OCI-LY1 (cell line): ENCODE data around the gene SDK2.
"Not testable (repeated sequence)": the region's sequence is repeated elsewhere in the genome, so short reads cannot be mapped to it uniquely, and the experiment has no call there.

Experiments
- H2AFZ ChIP-seq: fragments of 200-600 bp; sonication (generic), shearing (Covaris generic); 2 replicates; pipeline ENCODE4 v1.6.0; 2014; ENCODE audit warnings: antibody characterized with exemption, mild to moderate bottlenecking, low read length
- H3F3A ChIP-seq: fragments of 200-600 bp; sonication (generic), shearing (Covaris generic); 2 replicates; pipeline ENCODE4 v1.6.0; 2014; ENCODE audit warnings: mild to moderate bottlenecking, antibody characterized with exemption, low read length, moderate library complexity; ENCODE audit not compliant: insufficient read depth
- H3K27ac ChIP-seq: fragments of 200-600 bp; sonication (generic); 2 replicates; pipeline ENCODE4 v1.5.1; 2014; ENCODE audit warnings: low read length, mixed run types, mild to moderate bottlenecking, low read depth; ENCODE audit not compliant: poor library complexity, severe bottlenecking
- H3K27me3 ChIP-seq: fragments of 200-600 bp; sonication (generic); 2 replicates; pipeline ENCODE4 v1.6.0; 2014; ENCODE audit warnings: antibody characterized with exemption, mild to moderate bottlenecking, low read length, moderate library complexity; ENCODE audit not compliant: insufficient read depth
- H3K36me3 ChIP-seq: fragments of 200-600 bp; sonication (generic); 2 replicates; pipeline ENCODE4 v1.6.1; 2014; ENCODE audit warnings: mild to moderate bottlenecking, antibody characterized with exemption, low read length, moderate library complexity, mixed read lengths; ENCODE audit not compliant: insufficient read depth
- H3K4me1 ChIP-seq: fragments of 200-600 bp; sonication (generic); 2 replicates; pipeline ENCODE4 v1.5.1; 2014; ENCODE audit warnings: mild to moderate bottlenecking, low read length, moderate library complexity; ENCODE audit not compliant: insufficient read depth, severe bottlenecking
- H3K4me2 ChIP-seq: fragments of 200-600 bp; sonication (generic), shearing (Covaris generic); 2 replicates; pipeline ENCODE4 v1.6.1; 2014; ENCODE audit warnings: low read length
- H3K4me3 ChIP-seq: fragments of 200-600 bp; sonication (generic); 2 replicates; pipeline ENCODE4 v1.5.1; 2014; ENCODE audit warnings: low read length, low read depth, mild to moderate bottlenecking, mixed read lengths; ENCODE audit not compliant: poor library complexity, severe bottlenecking
- H3K79me2 ChIP-seq: fragments of 200-600 bp; shearing (Covaris generic); 2 replicates; pipeline ENCODE4 v1.6.1; 2016; ENCODE audit warnings: mixed run types, low read length, mixed read lengths; ENCODE audit not compliant: insufficient read depth
- H3K9ac ChIP-seq: fragments of 200-600 bp; sonication (generic), shearing (Covaris generic); 2 replicates; pipeline ENCODE4 v1.6.1; 2014; ENCODE audit warnings: mild to moderate bottlenecking, low read length, mixed read lengths
- H3K9me2 ChIP-seq: fragments of 200-600 bp; sonication (generic), shearing (Covaris generic); 2 replicates; pipeline ENCODE4 v1.6.1; 2014; ENCODE audit warnings: low read depth, mild to moderate bottlenecking, low read length, mixed read lengths
- H3K9me3 ChIP-seq: fragments of 200-600 bp; shearing (Covaris generic); 2 replicates; pipeline ENCODE4 v1.6.1; 2014; ENCODE audit warnings: low read length, mixed read lengths
- H4K20me1 ChIP-seq: fragments of 200-600 bp; sonication (generic), shearing (Covaris generic); 2 replicates; pipeline ENCODE4 v1.6.0; 2016; ENCODE audit warnings: mild to moderate bottlenecking, low read length; ENCODE audit not compliant: insufficient read depth
- EZH2 ChIP-seq: fragments of 200-600 bp; sonication (generic), shearing (Covaris generic); IDR thresholded peaks from 2 replicates; pipeline ENCODE4 v1.8.0; 2017; ENCODE audit warnings: borderline replicate concordance, mixed run types, mild to moderate bottlenecking, antibody characterized with exemption, low read length, moderate library complexity, mixed read lengths
- TF ChIP-seq, protein P1 (sequence below): fragments of 200-600 bp; sonication (generic), shearing (Covaris generic); IDR thresholded peaks from 2 replicates; pipeline ENCODE4 v1.5.1; 2017; ENCODE audit warnings: mild to moderate bottlenecking, antibody characterized with exemption, low read length, moderate library complexity, mixed read lengths

The SDK2 gene

DNA sequence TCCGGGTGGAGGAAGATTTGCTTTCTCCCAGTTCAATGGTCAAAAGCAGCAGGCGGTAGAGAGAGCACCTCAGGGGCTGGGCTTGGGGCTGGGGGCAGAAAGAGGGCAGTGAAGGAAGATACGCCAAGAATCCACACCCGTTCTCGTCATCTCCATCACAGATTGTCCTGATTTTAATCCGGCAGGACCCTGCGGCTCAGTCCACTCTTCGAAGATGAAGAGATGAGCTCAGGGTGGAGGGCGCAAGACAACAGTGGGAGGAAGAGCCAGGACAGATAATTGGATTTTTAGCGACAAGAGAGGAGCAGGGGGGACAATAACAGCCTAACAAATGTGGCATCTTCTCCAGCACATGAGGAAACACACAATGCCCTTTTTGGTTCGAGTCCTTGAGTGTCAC, 165.9 kb downstream of the SDK2 start:
- TF ChIP-seq, protein P1, sequence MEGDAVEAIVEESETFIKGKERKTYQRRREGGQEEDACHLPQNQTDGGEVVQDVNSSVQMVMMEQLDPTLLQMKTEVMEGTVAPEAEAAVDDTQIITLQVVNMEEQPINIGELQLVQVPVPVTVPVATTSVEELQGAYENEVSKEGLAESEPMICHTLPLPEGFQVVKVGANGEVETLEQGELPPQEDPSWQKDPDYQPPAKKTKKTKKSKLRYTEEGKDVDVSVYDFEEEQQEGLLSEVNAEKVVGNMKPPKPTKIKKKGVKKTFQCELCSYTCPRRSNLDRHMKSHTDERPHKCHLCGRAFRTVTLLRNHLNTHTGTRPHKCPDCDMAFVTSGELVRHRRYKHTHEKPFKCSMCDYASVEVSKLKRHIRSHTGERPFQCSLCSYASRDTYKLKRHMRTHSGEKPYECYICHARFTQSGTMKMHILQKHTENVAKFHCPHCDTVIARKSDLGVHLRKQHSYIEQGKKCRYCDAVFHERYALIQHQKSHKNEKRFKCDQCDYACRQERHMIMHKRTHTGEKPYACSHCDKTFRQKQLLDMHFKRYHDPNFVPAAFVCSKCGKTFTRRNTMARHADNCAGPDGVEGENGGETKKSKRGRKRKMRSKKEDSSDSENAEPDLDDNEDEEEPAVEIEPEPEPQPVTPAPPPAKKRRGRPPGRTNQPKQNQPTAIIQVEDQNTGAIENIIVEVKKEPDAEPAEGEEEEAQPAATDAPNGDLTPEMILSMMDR: no peak
- no peak for TF ChIP-seq EZH2
- H3K27me3 ChIP-seq: no peaks in the 10 kb centered on the region

GRCh38 chr17:73476890-73477350, 167.3 kb downstream of the SDK2 start:
- H3K79me2 ChIP-seq: no peaks in the 10 kb centered on the region
- no peak overlapping the region for H2AFZ ChIP-seq
- no peaks in the 10 kb centered on the region for H3K4me1 ChIP-seq
- no peak overlapping the region for H3K4me3 ChIP-seq
- H3K9me3 ChIP-seq: no peaks in the 10 kb centered on the region
- H3K9ac ChIP-seq: no peak overlapping the region
- no peaks in the 10 kb centered on the region for H3F3A ChIP-seq
- no peak overlapping the region for H3K4me2 ChIP-seq
- no peaks in the 10 kb centered on the region for H4K20me1 ChIP-seq
- no peaks in the 10 kb centered on the region for H3K9me2 ChIP-seq
- H3K27ac ChIP-seq: no peak overlapping the region
- H3K27me3 ChIP-seq: no peaks in the 10 kb centered on the region; the same call in 1 of the 2 replicates
- TF ChIP-seq EZH2: no peak
- H3K36me3 ChIP-seq: no peaks in the 10 kb centered on the region

More for the DNA sequence above, 165.9 kb downstream of the SDK2 start:
- no peak overlapping the region for H3K4me3 ChIP-seq
- no peak overlapping the region for H3K27ac ChIP-seq
- no peaks in the 10 kb centered on the region for H3K36me3 ChIP-seq
- no peak overlapping the region for H2AFZ ChIP-seq
- H3K9me2 ChIP-seq: no peaks in the 10 kb centered on the region
- H3K4me1 ChIP-seq: no peaks in the 10 kb centered on the region
- H3K4me2 ChIP-seq: no peak overlapping the region
- no peaks in the 10 kb centered on the region for H3K79me2 ChIP-seq
- H3F3A ChIP-seq: no peaks in the 10 kb centered on the region
- no peaks in the 10 kb centered on the region for H4K20me1 ChIP-seq
- no peak overlapping the region for H3K9ac ChIP-seq
- H3K9me3 ChIP-seq: no peaks in the 10 kb centered on the region

- TF ChIP-seq, protein P1: no peak
- no peak for TF ChIP-seq EZH2
These were observed 169.8 kb downstream of the SDK2 start for GRCh38 chr17:73474370-73474988.

GRCh38 chr17:73472715-73473114, 171.5 kb downstream of the SDK2 start:
- H4K20me1 ChIP-seq, H3K4me1 ChIP-seq, H3K4me3 ChIP-seq, H3K9me3 ChIP-seq, H3K9ac ChIP-seq, H3K27ac ChIP-seq, H3K4me2 ChIP-seq, H3K27me3 ChIP-seq, H3F3A ChIP-seq, H3K79me2 ChIP-seq, H3K9me2 ChIP-seq, H2AFZ ChIP-seq, H3K36me3 ChIP-seq: not testable (repeated sequence)

More at GRCh38 chr17:73474370-73474988, 169.8 kb downstream of the SDK2 start:
- H3K4me2 ChIP-seq: no peak overlapping the region
- H2AFZ ChIP-seq: no peak overlapping the region
- no peak overlapping the region for H3K9ac ChIP-seq
- no peaks in the 10 kb centered on the region for H3F3A ChIP-seq
- no peaks in the 10 kb centered on the region for H3K36me3 ChIP-seq
- H3K9me3 ChIP-seq: no peaks in the 10 kb centered on the region
- H3K9me2 ChIP-seq: no peaks in the 10 kb centered on the region
- no peak overlapping the region for H3K27ac ChIP-seq
- no peak overlapping the region for H3K4me3 ChIP-seq
- no peaks in the 10 kb centered on the region; the same call in 1 of the 2 replicates for H3K27me3 ChIP-seq
- no peaks in the 10 kb centered on the region for H4K20me1 ChIP-seq
- no peaks in the 10 kb centered on the region for H3K79me2 ChIP-seq
- H3K4me1 ChIP-seq: no peaks in the 10 kb centered on the region
